Measurements from ENCODE around the gene BFSP2. TPM values are rescaled to one million over a fixed set of nuclear protein-coding genes. Genes with fewer than 3 reads are reported as not detected.

Gene BFSP2
- total RNA-seq, 2 experiments from 2014 or later = 0.55 to 1.0 TPM

- no peaks in the 10 kb centered on the region for H3K27me3 Mint-ChIP-seq
- no peak overlapping the region for H3K27ac Mint-ChIP-seq
- no peaks in the 10 kb centered on the region for H3K36me3 Mint-ChIP-seq (ENCODE audit: low read depth)
- ChIA-PET CTCF (no interaction called here), POLR2A (no interaction called here)
- no peaks in the 10 kb centered on the region for H3K9me3 Mint-ChIP-seq
- no peaks in the 10 kb centered on the region for H3K4me1 Mint-ChIP-seq
- no peak for DNase-seq
- H3K4me3 Mint-ChIP-seq = no peak overlapping the region
These were observed 12.5 kb upstream of the BFSP2 start for GRCh38 chr3:133387341-133387740.

- Mint-ChIP-seq H3K4me3 (no peak overlapping the region), H3K9me3 (no peaks in the 10 kb centered on the region), H3K36me3 (ENCODE audit: low read depth) (no peaks in the 10 kb centered on the region), H3K27ac (no peak overlapping the region), H3K4me1 (peaks cover 3% of the 10 kb centered on the region), H3K27me3 (no peaks in the 10 kb centered on the region)
- DNase-seq = no peak
- CTCF ChIA-PET = no interaction called here
- POLR2A ChIA-PET = no interaction called here
These were observed 11.0 kb upstream of the BFSP2 start for GRCh38 chr3:133388696-133389395.

GRCh38 chr3:133390715-133391114 is 9.1 kb upstream of the BFSP2 start:
- H3K4me1 Mint-ChIP-seq = peaks cover 5% of the 10 kb centered on the region
- peaks cover 2% of the 10 kb centered on the region for H3K27me3 Mint-ChIP-seq
- ChIA-PET CTCF (no interaction called here), POLR2A (no interaction called here)
- H3K4me3 Mint-ChIP-seq = no peak overlapping the region
- no peak for DNase-seq
- H3K9me3 Mint-ChIP-seq = no peaks in the 10 kb centered on the region
- no peaks in the 10 kb centered on the region for H3K36me3 Mint-ChIP-seq (ENCODE audit: low read depth)
- no peak overlapping the region for H3K27ac Mint-ChIP-seq

GRCh38 chr3:133393204-133393603 is 6.7 kb upstream of the BFSP2 start:
- CTCF ChIA-PET = interaction anchor here (1.3 kb wide), 1 partner anchor 12 kb away, joined by 3 read pairs; no protein-coding TSS in a partner anchor
- no peaks in the 10 kb centered on the region for H3K9me3 Mint-ChIP-seq
- DNase-seq = no peak
- H3K27ac Mint-ChIP-seq = no peak overlapping the region
- H3K27me3 Mint-ChIP-seq = peaks cover 2% of the 10 kb centered on the region
- H3K36me3 Mint-ChIP-seq (ENCODE audit: low read depth) = no peaks in the 10 kb centered on the region
- H3K4me3 Mint-ChIP-seq = no peak overlapping the region
- POLR2A ChIA-PET = no interaction called here
- peaks cover 5% of the 10 kb centered on the region for H3K4me1 Mint-ChIP-seq

- CTCF ChIA-PET = interaction anchor here (1.3 kb wide), 1 partner anchor 13 kb away, joined by 3 read pairs; no protein-coding TSS in a partner anchor
- Mint-ChIP-seq H3K9me3 (no peaks in the 10 kb centered on the region), H3K27me3 (peaks cover 2% of the 10 kb centered on the region), H3K36me3 (ENCODE audit: low read depth) (no peaks in the 10 kb centered on the region), H3K4me3 (no peak overlapping the region), H3K4me1 (peaks cover 5% of the 10 kb centered on the region), H3K27ac (no peak overlapping the region)
- POLR2A ChIA-PET = no interaction called here
- DNase-seq = no peak
These were observed 6.0 kb upstream of the BFSP2 start for GRCh38 chr3:133393691-133394474.

GRCh38 chr3:133394561-133395311 is 5.1 kb upstream of the BFSP2 start:
- no peaks in the 10 kb centered on the region for H3K9me3 Mint-ChIP-seq
- no peak overlapping the region for H3K27ac Mint-ChIP-seq
- no peak overlapping the region for H3K4me3 Mint-ChIP-seq
- peaks cover 2% of the 10 kb centered on the region for H3K27me3 Mint-ChIP-seq
- ChIA-PET POLR2A (no interaction called here), CTCF (interaction anchor here (0.8 kb wide), 1 partner anchor 11 kb away, joined by 3 read pairs; no protein-coding TSS in a partner anchor)
- peaks cover 5% of the 10 kb centered on the region for H3K4me1 Mint-ChIP-seq
- no peaks in the 10 kb centered on the region for H3K36me3 Mint-ChIP-seq (ENCODE audit: low read depth)
- no peak for DNase-seq

- CTCF ChIA-PET = no interaction called here
- no peak overlapping the region for H3K4me3 Mint-ChIP-seq
- no peak overlapping the region for H3K27ac Mint-ChIP-seq
- POLR2A ChIA-PET = no interaction called here
- no peak for DNase-seq
- peaks cover 5% of the 10 kb centered on the region for H3K4me1 Mint-ChIP-seq
- peaks cover 2% of the 10 kb centered on the region for H3K27me3 Mint-ChIP-seq
- H3K36me3 Mint-ChIP-seq (ENCODE audit: low read depth) = no peaks in the 10 kb centered on the region
- no peaks in the 10 kb centered on the region for H3K9me3 Mint-ChIP-seq
These were observed 3.0 kb upstream of the BFSP2 start for GRCh38 chr3:133396906-133397305.

GRCh38 chr3:133401374-133402135 is 1.7 kb downstream of the BFSP2 start:
- Mint-ChIP-seq H3K27me3 (no peaks in the 10 kb centered on the region), H3K9me3 (no peaks in the 10 kb centered on the region), H3K4me3 (no peak overlapping the region), H3K27ac (no peak overlapping the region), H3K36me3 (ENCODE audit: low read depth) (no peaks in the 10 kb centered on the region), H3K4me1 (no peaks in the 10 kb centered on the region)
- DNase-seq = no peak
- ChIA-PET POLR2A (no interaction called here), CTCF (interaction anchor here (1.0 kb wide), 1 partner anchor 22 kb away, joined by 3 read pairs; no protein-coding TSS in a partner anchor)

- CTCF ChIA-PET = no interaction called here
- POLR2A ChIA-PET = no interaction called here
- H3K27ac Mint-ChIP-seq = no peak overlapping the region
- H3K9me3 Mint-ChIP-seq = no peaks in the 10 kb centered on the region
- H3K4me3 Mint-ChIP-seq = no peak overlapping the region
- no peak for DNase-seq
- H3K4me1 Mint-ChIP-seq = no peaks in the 10 kb centered on the region
- peaks cover 15% of the 10 kb centered on the region for H3K27me3 Mint-ChIP-seq
- H3K36me3 Mint-ChIP-seq (ENCODE audit: low read depth) = no peaks in the 10 kb centered on the region
These were observed 5.1 kb downstream of the BFSP2 start for GRCh38 chr3:133404920-133405319.

GRCh38 chr3:133408366-133408765 is 8.5 kb downstream of the BFSP2 start:
- Mint-ChIP-seq H3K4me1 (no peaks in the 10 kb centered on the region), H3K4me3 (no peak overlapping the region), H3K27me3 (peaks cover 20% of the 10 kb centered on the region), H3K36me3 (ENCODE audit: low read depth) (no peaks in the 10 kb centered on the region), H3K27ac (no peak overlapping the region), H3K9me3 (no peaks in the 10 kb centered on the region)
- no peak for DNase-seq
- ChIA-PET POLR2A (no interaction called here), CTCF (no interaction called here)

GRCh38 chr3:133408961-133409360 is 9.1 kb downstream of the BFSP2 start:
- DNase-seq = no peak
- CTCF ChIA-PET = no interaction called here
- POLR2A ChIA-PET = no interaction called here
- H3K36me3 Mint-ChIP-seq (ENCODE audit: low read depth) = no peaks in the 10 kb centered on the region
- no peaks in the 10 kb centered on the region for H3K4me1 Mint-ChIP-seq
- H3K4me3 Mint-ChIP-seq = no peak overlapping the region
- no peaks in the 10 kb centered on the region for H3K9me3 Mint-ChIP-seq
- no peak overlapping the region for H3K27ac Mint-ChIP-seq
- peaks cover 20% of the 10 kb centered on the region for H3K27me3 Mint-ChIP-seq

GRCh38 chr3:133410191-133410892 is 10.5 kb downstream of the BFSP2 start:
- ChIA-PET POLR2A (no interaction called here), CTCF (interaction anchor here (0.7 to 4.6 kb wide), 3 partner anchors 12 to 16 kb away, joined by 3 to 14 read pairs (median 4); no protein-coding TSS in a partner anchor)
- Mint-ChIP-seq H3K27me3 (peaks cover 20% of the 10 kb centered on the region), H3K27ac (no peak overlapping the region), H3K4me3 (no peak overlapping the region), H3K4me1 (no peaks in the 10 kb centered on the region), H3K9me3 (no peaks in the 10 kb centered on the region), H3K36me3 (ENCODE audit: low read depth) (no peaks in the 10 kb centered on the region)
- DNase-seq = no peak
